HEK293 (cell line): ENCODE results near the gene FBXL13.

ENCODE experiments used
- BCL11A ChIP-seq: fragments of 450-650 bp; formaldehyde crosslinking; IDR thresholded peaks from 2 replicates; pipeline ENCODE4 v1.5.1; 2016; ENCODE audit warnings: low read depth, missing biosample characterization, missing genetic modification characterization
- GFI1B ChIP-seq: fragments of 450-650 bp; formaldehyde crosslinking; IDR thresholded peaks from 2 replicates; pipeline ENCODE4 v1.5.1; 2016; ENCODE audit warnings: missing biosample characterization, missing genetic modification characterization
- GLI2 ChIP-seq: fragments of 450-650 bp; formaldehyde crosslinking; IDR thresholded peaks from 2 replicates; pipeline ENCODE4; 2017; ENCODE audit warnings: missing biosample characterization, missing genetic modification characterization, low read depth, borderline replicate concordance
- GLIS1 ChIP-seq: fragments of 450-650 bp; formaldehyde crosslinking; IDR thresholded peaks from 2 replicates; pipeline ENCODE4 v1.5.1; 2016; ENCODE audit warnings: missing biosample characterization, missing genetic modification characterization
- OVOL3 ChIP-seq: fragments of 450-650 bp; formaldehyde crosslinking; IDR thresholded peaks from 2 replicates; pipeline ENCODE4 v1.5.1; 2016; ENCODE audit warnings: missing biosample characterization, missing genetic modification characterization
- SP3 ChIP-seq: fragments of 450-650 bp; formaldehyde crosslinking; IDR thresholded peaks from 2 replicates; pipeline ENCODE4 v1.5.1; 2016; ENCODE audit warnings: missing biosample characterization, missing genetic modification characterization
- ZBTB17 ChIP-seq: fragments of 450-650 bp; formaldehyde crosslinking; IDR thresholded peaks from 2 replicates; pipeline ENCODE4 v1.5.1; 2016; ENCODE audit warnings: missing biosample characterization, missing genetic modification characterization
- ZBTB48 ChIP-seq: fragments of 450-650 bp; formaldehyde crosslinking; IDR thresholded peaks from 2 replicates; pipeline ENCODE4 v1.5.1; 2016; ENCODE audit warnings: missing biosample characterization, missing genetic modification characterization
- ZNF114 ChIP-seq: fragments of 450-650 bp; formaldehyde crosslinking; IDR thresholded peaks from 2 replicates; pipeline ENCODE4 v1.5.0; 2017; ENCODE audit warnings: missing biosample characterization, missing genetic modification characterization
- ZNF133 ChIP-seq: fragments of 450-650 bp; formaldehyde crosslinking; IDR thresholded peaks from 2 replicates; pipeline ENCODE4 v1.5.1; 2016; ENCODE audit warnings: missing biosample characterization, missing genetic modification characterization
- ZNF239 ChIP-seq: fragments of 450-650 bp; formaldehyde crosslinking; IDR thresholded peaks from 2 replicates; pipeline ENCODE4 v1.5.1; 2016; ENCODE audit warnings: missing biosample characterization, missing genetic modification characterization
- ZNF266 ChIP-seq: fragments of 450-650 bp; formaldehyde crosslinking; IDR thresholded peaks from 2 replicates; pipeline ENCODE4 v1.5.1; 2016; ENCODE audit warnings: missing biosample characterization, missing genetic modification characterization, low read depth
- ZNF366 ChIP-seq: fragments of 450-650 bp; formaldehyde crosslinking; conservative IDR thresholded peaks from 2 replicates; pipeline ENCODE4 v1.5.1; 2016; ENCODE audit warnings: missing biosample characterization, missing genetic modification characterization
- ZNF501 ChIP-seq: fragments of 450-650 bp; formaldehyde crosslinking; IDR thresholded peaks from 2 replicates; pipeline ENCODE4 v1.5.1; 2016; ENCODE audit warnings: missing biosample characterization, missing genetic modification characterization
- ZNF514 ChIP-seq: fragments of 450-650 bp; formaldehyde crosslinking; IDR thresholded peaks from 2 replicates; pipeline ENCODE4 v1.5.1; 2016; ENCODE audit warnings: missing biosample characterization, missing genetic modification characterization
- ZNF560 ChIP-seq: fragments of 450-650 bp; formaldehyde crosslinking; IDR thresholded peaks from 2 replicates; pipeline ENCODE4 v1.5.1; 2017; ENCODE audit warnings: missing biosample characterization, missing genetic modification characterization, borderline replicate concordance
- ZNF600 ChIP-seq: fragments of 450-650 bp; formaldehyde crosslinking; IDR thresholded peaks from 2 replicates; pipeline ENCODE4 v1.5.1; 2016; ENCODE audit warnings: missing biosample characterization, missing genetic modification characterization
- ZNF626 ChIP-seq: fragments of 450-650 bp; sonication (Bioruptor Pico); formaldehyde crosslinking; IDR thresholded peaks from 2 replicates; pipeline ENCODE4 v1.5.1; 2018; ENCODE audit warnings: missing biosample characterization, missing genetic modification characterization, inconsistent platforms
- ZNF629 ChIP-seq: fragments of 450-650 bp; formaldehyde crosslinking; IDR thresholded peaks from 2 replicates; pipeline ENCODE4 v1.5.1; 2017; ENCODE audit warnings: missing biosample characterization, missing genetic modification characterization
- ZSCAN23 ChIP-seq: fragments of 450-650 bp; formaldehyde crosslinking; IDR thresholded peaks from 2 replicates; pipeline ENCODE4 v1.5.1; 2016; ENCODE audit warnings: missing biosample characterization, missing genetic modification characterization
- TF ChIP-seq, protein P1 (sequence below): fragments of 450-650 bp; formaldehyde crosslinking; IDR thresholded peaks from 2 replicates; pipeline ENCODE4 v1.5.1; 2016; ENCODE audit warnings: missing biosample characterization, missing genetic modification characterization
- TF ChIP-seq, protein P2 (sequence below): fragments of 450-650 bp; formaldehyde crosslinking; IDR thresholded peaks from 2 replicates; pipeline ENCODE4 v1.5.1; 2016; ENCODE audit warnings: missing biosample characterization, missing genetic modification characterization, low read depth
- TF ChIP-seq, protein P3 (sequence below): fragments of 450-650 bp; formaldehyde crosslinking; IDR thresholded peaks from 2 replicates; pipeline ENCODE4 v1.5.1; 2017; ENCODE audit warnings: missing biosample characterization, missing genetic modification characterization
- TF ChIP-seq, protein P4 (sequence below): fragments of 450-650 bp; formaldehyde crosslinking; IDR thresholded peaks from 2 replicates; pipeline ENCODE4 v1.5.1; 2016; ENCODE audit warnings: missing biosample characterization, missing genetic modification characterization, borderline replicate concordance
- TF ChIP-seq, protein P5 (sequence below): fragments of 450-650 bp; formaldehyde crosslinking; IDR thresholded peaks from 2 replicates; pipeline ENCODE4 v1.5.1; 2016; ENCODE audit warnings: missing biosample characterization, missing genetic modification characterization, borderline replicate concordance

FBXL13 gene

DNA sequence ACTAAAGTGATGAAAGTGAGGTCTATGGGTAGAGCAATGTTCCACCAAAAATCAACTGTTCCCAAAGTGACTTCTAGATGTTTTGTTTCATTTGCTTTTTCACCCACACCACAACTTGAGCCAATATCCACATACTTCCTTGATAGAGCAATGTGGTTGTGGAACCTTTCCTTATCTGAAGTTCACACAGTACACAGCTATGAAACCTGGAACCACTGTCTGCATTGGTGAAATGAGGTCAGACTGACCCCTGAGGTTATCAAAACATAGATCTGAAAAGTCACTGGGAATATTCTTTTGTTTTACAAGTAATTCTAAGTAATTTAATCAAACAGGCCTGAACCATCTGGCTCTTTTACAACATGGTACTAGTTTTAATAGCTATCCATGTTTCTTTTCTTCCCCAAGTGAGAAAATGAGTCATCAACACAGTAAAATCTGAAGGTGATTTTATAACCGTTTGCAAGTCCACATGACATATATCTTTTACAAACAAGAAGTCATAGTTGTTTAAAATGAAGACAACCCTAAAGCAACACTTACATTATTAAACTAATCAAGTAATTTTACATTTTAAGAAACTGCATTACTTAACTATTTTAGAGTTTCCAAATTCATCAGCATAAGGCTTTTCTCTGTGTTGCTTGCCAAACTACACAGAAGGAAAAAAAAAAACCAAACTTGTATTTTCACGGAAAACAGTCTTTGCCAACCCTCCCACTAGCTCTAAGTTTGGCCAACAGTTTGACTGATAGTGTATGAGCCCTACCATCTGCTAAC lies 81.5 kb downstream of the FBXL13 start (continued):
- TF ChIP-seq GFI1B (tag by site-specific recombination) (0 out of 2 replicates have a peak, but pooled peaks have one; percentile 17), BCL11A (tag by site-specific recombination) (peak; percentile 78; the same call in 1 of the 2 replicates), ZNF501 (tag by site-specific recombination) (no peak), ZNF560 (tag by site-specific recombination) (no peak), GLI2 (peak; percentile 80; the same call in 1 of the 2 replicates), ZNF514 (no peak), ZBTB48 (tag by site-specific recombination) (no peak), ZSCAN23 (tag by site-specific recombination) (0 out of 2 replicates have a peak, but pooled peaks have one; percentile 4), OVOL3 (tag by site-specific recombination) (peak; percentile 87; the same call in 1 of the 2 replicates), SP3 (tag by site-specific recombination) (no peak; the same call in 1 of the 2 replicates), ZNF600 (tag by site-specific recombination) (peak; percentile 79), GLIS1 (tag by site-specific recombination) (peak; percentile 58; the same call in 1 of the 2 replicates), ZNF239 (no peak), ZNF629 (peak; percentile 87), ZNF366 (peak; percentile 84), ZBTB17 (0 out of 2 replicates have a peak, but pooled peaks have one; percentile 13), ZNF133 (tag by site-specific recombination) (no peak), ZNF626 (tag by site-specific recombination) (no peak), ZNF266 (tag by site-specific recombination) (no peak), ZNF114 (no peak)
- TF ChIP-seq, protein P1, sequence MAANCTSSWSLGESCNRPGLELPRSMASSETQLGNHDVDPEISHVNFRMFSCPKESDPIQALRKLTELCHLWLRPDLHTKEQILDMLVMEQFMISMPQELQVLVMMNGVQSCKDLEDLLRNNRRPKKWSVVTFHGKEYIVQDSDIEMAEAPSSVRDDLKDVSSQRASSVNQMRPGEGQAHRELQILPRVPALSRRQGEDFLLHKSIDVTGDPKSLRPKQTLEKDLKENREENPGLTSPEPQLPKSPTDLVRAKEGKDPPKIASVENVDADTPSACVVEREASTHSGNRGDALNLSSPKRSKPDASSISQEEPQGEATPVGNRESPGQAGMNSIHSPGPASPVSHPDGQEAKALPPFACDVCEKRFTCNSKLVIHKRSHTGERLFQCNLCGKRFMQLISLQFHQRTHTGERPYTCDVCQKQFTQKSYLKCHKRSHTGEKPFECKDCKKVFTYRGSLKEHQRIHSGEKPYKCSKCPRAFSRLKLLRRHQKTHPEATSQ (tag by site-specific recombination), result no peak
- TF ChIP-seq, protein P2, sequence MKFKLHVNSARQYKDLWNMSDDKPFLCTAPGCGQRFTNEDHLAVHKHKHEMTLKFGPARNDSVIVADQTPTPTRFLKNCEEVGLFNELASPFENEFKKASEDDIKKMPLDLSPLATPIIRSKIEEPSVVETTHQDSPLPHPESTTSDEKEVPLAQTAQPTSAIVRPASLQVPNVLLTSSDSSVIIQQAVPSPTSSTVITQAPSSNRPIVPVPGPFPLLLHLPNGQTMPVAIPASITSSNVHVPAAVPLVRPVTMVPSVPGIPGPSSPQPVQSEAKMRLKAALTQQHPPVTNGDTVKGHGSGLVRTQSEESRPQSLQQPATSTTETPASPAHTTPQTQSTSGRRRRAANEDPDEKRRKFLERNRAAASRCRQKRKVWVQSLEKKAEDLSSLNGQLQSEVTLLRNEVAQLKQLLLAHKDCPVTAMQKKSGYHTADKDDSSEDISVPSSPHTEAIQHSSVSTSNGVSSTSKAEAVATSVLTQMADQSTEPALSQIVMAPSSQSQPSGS (tag by site-specific recombination), result peak; percentile 26; the same call in 1 of the 2 replicates
- TF ChIP-seq, protein P3, sequence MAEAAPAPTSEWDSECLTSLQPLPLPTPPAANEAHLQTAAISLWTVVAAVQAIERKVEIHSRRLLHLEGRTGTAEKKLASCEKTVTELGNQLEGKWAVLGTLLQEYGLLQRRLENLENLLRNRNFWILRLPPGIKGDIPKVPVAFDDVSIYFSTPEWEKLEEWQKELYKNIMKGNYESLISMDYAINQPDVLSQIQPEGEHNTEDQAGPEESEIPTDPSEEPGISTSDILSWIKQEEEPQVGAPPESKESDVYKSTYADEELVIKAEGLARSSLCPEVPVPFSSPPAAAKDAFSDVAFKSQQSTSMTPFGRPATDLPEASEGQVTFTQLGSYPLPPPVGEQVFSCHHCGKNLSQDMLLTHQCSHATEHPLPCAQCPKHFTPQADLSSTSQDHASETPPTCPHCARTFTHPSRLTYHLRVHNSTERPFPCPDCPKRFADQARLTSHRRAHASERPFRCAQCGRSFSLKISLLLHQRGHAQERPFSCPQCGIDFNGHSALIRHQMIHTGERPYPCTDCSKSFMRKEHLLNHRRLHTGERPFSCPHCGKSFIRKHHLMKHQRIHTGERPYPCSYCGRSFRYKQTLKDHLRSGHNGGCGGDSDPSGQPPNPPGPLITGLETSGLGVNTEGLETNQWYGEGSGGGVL (tag by site-specific recombination), result peak; percentile 47
- TF ChIP-seq, protein P4, sequence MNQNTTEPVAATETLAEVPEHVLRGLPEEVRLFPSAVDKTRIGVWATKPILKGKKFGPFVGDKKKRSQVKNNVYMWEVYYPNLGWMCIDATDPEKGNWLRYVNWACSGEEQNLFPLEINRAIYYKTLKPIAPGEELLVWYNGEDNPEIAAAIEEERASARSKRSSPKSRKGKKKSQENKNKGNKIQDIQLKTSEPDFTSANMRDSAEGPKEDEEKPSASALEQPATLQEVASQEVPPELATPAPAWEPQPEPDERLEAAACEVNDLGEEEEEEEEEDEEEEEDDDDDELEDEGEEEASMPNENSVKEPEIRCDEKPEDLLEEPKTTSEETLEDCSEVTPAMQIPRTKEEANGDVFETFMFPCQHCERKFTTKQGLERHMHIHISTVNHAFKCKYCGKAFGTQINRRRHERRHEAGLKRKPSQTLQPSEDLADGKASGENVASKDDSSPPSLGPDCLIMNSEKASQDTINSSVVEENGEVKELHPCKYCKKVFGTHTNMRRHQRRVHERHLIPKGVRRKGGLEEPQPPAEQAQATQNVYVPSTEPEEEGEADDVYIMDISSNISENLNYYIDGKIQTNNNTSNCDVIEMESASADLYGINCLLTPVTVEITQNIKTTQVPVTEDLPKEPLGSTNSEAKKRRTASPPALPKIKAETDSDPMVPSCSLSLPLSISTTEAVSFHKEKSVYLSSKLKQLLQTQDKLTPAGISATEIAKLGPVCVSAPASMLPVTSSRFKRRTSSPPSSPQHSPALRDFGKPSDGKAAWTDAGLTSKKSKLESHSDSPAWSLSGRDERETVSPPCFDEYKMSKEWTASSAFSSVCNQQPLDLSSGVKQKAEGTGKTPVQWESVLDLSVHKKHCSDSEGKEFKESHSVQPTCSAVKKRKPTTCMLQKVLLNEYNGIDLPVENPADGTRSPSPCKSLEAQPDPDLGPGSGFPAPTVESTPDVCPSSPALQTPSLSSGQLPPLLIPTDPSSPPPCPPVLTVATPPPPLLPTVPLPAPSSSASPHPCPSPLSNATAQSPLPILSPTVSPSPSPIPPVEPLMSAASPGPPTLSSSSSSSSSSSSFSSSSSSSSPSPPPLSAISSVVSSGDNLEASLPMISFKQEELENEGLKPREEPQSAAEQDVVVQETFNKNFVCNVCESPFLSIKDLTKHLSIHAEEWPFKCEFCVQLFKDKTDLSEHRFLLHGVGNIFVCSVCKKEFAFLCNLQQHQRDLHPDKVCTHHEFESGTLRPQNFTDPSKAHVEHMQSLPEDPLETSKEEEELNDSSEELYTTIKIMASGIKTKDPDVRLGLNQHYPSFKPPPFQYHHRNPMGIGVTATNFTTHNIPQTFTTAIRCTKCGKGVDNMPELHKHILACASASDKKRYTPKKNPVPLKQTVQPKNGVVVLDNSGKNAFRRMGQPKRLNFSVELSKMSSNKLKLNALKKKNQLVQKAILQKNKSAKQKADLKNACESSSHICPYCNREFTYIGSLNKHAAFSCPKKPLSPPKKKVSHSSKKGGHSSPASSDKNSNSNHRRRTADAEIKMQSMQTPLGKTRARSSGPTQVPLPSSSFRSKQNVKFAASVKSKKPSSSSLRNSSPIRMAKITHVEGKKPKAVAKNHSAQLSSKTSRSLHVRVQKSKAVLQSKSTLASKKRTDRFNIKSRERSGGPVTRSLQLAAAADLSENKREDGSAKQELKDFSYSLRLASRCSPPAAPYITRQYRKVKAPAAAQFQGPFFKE (tag by site-specific recombination), result no peak
- TF ChIP-seq, protein P5, sequence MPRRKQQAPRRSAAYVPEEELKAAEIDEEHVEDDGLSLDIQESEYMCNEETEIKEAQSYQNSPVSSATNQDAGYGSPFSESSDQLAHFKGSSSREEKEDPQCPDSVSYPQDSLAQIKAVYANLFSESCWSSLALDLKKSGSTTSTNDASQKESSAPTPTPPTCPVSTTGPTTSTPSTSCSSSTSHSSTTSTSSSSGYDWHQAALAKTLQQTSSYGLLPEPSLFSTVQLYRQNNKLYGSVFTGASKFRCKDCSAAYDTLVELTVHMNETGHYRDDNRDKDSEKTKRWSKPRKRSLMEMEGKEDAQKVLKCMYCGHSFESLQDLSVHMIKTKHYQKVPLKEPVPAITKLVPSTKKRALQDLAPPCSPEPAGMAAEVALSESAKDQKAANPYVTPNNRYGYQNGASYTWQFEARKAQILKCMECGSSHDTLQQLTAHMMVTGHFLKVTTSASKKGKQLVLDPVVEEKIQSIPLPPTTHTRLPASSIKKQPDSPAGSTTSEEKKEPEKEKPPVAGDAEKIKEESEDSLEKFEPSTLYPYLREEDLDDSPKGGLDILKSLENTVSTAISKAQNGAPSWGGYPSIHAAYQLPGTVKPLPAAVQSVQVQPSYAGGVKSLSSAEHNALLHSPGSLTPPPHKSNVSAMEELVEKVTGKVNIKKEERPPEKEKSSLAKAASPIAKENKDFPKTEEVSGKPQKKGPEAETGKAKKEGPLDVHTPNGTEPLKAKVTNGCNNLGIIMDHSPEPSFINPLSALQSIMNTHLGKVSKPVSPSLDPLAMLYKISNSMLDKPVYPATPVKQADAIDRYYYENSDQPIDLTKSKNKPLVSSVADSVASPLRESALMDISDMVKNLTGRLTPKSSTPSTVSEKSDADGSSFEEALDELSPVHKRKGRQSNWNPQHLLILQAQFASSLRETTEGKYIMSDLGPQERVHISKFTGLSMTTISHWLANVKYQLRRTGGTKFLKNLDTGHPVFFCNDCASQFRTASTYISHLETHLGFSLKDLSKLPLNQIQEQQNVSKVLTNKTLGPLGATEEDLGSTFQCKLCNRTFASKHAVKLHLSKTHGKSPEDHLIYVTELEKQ, result peak; percentile 76; the same call in 1 of the 2 replicates
